Left kidney (tissue), 2 donors: Measurements from ENCODE around the gene VPS37B. TPM values are rescaled to one million over a fixed set of nuclear protein-coding genes. Genes with fewer than 3 reads are reported as not detected.

Experiments
- DNase-seq: peaks from one replicate; pipeline ENCODE4 v3.0.0-alpha.2; 2013
- polyA plus RNA-seq: library from polyadenylated mRNA; unstranded; fragments of 120-200 nt; gene quantifications from one replicate; pipeline ENCODE4 v1.2.1, GENCODE V29; 2013; ENCODE audit not compliant: insufficient read length

Gene VPS37B
- polyA plus RNA-seq, 1 donor = 23.3 TPM

- no peak for DNase-seq
Observed at GRCh38 chr12:122853582-122854245, 42.2 kb downstream of the VPS37B start.

- no peak for DNase-seq
Observed at GRCh38 chr12:122852336-122853275, 43.3 kb downstream of the VPS37B start.

GRCh38 chr12:122851820-122852219, 44.1 kb downstream of the VPS37B start:
- no peak for DNase-seq

- no peak for DNase-seq
Observed at GRCh38 chr12:122850695-122851350, 45.1 kb downstream of the VPS37B start.

GRCh38 chr12:122850048-122850445, 45.9 kb downstream of the VPS37B start:
- no peak for DNase-seq

- DNase-seq = no peak
Observed at GRCh38 chr12:122849352-122850047, 46.4 kb downstream of the VPS37B start.

GRCh38 chr12:122848471-122849351, 47.2 kb downstream of the VPS37B start:
- DNase-seq = no peak

- no peak for DNase-seq
Observed at GRCh38 chr12:122847921-122848421, 48.0 kb downstream of the VPS37B start.

- no peak for DNase-seq
Observed at GRCh38 chr12:122847516-122847836, 48.4 kb downstream of the VPS37B start.

GRCh38 chr12:122846622-122847515, 49.1 kb downstream of the VPS37B start:
- DNase-seq = no peak

- no peak for DNase-seq
Observed at GRCh38 chr12:122845865-122846621, 49.9 kb downstream of the VPS37B start.

GRCh38 chr12:122845041-122845864, 50.7 kb downstream of the VPS37B start:
- no peak for DNase-seq

GRCh38 chr12:122844366-122844971, 51.5 kb downstream of the VPS37B start:
- no peak for DNase-seq

- DNase-seq = no peak
Observed at GRCh38 chr12:122843455-122843854, 52.5 kb downstream of the VPS37B start.

GRCh38 chr12:122842505-122843405, 53.2 kb downstream of the VPS37B start:
- DNase-seq = no peak

- no peak for DNase-seq
Observed at GRCh38 chr12:122841544-122842321, 54.2 kb downstream of the VPS37B start.
